ENCODE data around the gene UCP1.
"Not testable (repeated sequence)": the region's sequence is repeated elsewhere in the genome, so short reads cannot be mapped to it uniquely, and the experiment has no call there.

The UCP1 gene

GRCh38 chr4:140533951-140534480 lies 34.7 kb downstream of the UCP1 start:
- DNase-seq (ENCODE audit: low spot score) = peak; percentile 19

DNA sequence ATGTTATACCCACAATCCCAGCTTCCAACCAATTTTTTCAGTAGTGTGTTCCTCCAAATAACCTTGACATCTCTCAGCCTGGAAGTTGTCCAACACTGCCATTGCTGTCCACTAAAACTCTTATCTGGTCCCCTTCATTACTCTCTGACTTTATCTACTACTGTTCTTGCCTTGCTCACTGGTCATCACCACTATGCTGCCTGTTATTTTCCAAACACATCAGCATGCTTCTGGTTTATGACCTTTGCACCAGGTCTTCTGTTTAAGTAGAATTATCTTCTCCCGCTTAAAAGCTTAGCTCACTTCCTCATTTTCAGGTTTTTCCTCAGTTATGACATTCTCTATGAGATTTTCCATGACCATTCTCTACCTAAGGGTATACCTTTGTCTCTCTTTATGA lies 39.3 kb downstream of the UCP1 start:
- DNase-seq (ENCODE audit: low spot score) = no peak

- peak; percentile 100 for DNase-seq (ENCODE audit: low spot score)
These were observed 44.7 kb downstream of the UCP1 start, which contains the start of gene ELMOD2 for GRCh38 chr4:140523857-140524742. Gene ELMOD2, plus strand, starts transcription at chr4:140524168. Its CDS starts 1,261 bp downstream, at chr4:140525429.

- DNase-seq (ENCODE audit: low spot score) = no peak
These were observed 45.3 kb downstream of the UCP1 start for GRCh38 chr4:140523370-140523856.

DNA sequence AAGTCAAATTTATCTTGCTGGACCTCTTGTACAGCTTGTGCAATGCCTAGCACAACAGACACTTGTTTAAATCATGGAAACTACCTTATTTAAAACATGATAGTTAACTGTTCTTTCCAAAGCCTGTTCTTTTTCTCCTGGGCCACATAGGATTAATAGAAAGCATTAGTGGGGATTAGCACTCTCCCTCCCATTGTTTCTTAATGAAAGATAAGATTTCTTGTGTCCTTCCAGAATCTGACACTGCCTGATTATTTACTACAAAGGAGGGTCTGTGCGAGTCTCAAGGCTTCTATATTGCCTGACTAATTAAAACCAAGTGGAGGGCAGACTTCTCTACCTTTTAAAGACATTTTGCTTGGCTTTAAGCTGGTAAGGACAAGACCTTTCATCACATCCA lies 53.3 kb downstream of the UCP1 start:
- no peak for DNase-seq (ENCODE audit: low spot score)

GRCh38 chr4:140513765-140514164 lies 55.0 kb downstream of the UCP1 start:
- not testable (repeated sequence) for DNase-seq (ENCODE audit: low spot score)
